ENCODE data around the gene DNASE1.
"Not testable (repeated sequence)": the region's sequence is repeated elsewhere in the genome, so short reads cannot be mapped to it uniquely, and the experiment has no call there.

DNA sequence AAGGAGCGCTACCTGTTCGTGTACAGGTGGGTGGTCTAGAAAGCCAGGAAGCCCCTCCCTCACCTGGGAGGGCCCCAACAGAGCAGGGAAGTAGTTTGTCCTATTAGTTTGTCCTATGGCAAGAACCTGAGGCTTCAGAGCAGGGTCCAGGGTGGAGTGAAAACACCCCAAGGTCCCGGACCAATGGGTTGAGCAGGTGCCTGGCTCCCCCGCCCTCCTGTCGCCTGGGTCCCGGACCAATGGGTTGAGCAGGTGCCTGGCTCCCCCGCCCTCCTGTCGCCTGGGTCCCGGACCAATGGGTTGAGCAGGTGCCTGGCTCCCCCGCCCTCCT, 1.6 kb downstream of the DNASE1 start:
- TF ChIP-seq, protein P1, sequence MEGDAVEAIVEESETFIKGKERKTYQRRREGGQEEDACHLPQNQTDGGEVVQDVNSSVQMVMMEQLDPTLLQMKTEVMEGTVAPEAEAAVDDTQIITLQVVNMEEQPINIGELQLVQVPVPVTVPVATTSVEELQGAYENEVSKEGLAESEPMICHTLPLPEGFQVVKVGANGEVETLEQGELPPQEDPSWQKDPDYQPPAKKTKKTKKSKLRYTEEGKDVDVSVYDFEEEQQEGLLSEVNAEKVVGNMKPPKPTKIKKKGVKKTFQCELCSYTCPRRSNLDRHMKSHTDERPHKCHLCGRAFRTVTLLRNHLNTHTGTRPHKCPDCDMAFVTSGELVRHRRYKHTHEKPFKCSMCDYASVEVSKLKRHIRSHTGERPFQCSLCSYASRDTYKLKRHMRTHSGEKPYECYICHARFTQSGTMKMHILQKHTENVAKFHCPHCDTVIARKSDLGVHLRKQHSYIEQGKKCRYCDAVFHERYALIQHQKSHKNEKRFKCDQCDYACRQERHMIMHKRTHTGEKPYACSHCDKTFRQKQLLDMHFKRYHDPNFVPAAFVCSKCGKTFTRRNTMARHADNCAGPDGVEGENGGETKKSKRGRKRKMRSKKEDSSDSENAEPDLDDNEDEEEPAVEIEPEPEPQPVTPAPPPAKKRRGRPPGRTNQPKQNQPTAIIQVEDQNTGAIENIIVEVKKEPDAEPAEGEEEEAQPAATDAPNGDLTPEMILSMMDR (IDR thresholded peaks at IDR 0.05; ENCODE audit: low read depth, low read length): not testable (repeated sequence)
- TF ChIP-seq EZH2phosphoT487 (IDR thresholded peaks at IDR 0.05; ENCODE audit: low read depth): not testable (repeated sequence)
